ENCODE results near the gene MAPRE3.
A peak's percentile ranks its signal among the peaks of the same experiment; 100 is the strongest.
"Not testable (repeated sequence)": the region's sequence is repeated elsewhere in the genome, so short reads cannot be mapped to it uniquely, and the experiment has no call there.

Gene MAPRE3

DNA sequence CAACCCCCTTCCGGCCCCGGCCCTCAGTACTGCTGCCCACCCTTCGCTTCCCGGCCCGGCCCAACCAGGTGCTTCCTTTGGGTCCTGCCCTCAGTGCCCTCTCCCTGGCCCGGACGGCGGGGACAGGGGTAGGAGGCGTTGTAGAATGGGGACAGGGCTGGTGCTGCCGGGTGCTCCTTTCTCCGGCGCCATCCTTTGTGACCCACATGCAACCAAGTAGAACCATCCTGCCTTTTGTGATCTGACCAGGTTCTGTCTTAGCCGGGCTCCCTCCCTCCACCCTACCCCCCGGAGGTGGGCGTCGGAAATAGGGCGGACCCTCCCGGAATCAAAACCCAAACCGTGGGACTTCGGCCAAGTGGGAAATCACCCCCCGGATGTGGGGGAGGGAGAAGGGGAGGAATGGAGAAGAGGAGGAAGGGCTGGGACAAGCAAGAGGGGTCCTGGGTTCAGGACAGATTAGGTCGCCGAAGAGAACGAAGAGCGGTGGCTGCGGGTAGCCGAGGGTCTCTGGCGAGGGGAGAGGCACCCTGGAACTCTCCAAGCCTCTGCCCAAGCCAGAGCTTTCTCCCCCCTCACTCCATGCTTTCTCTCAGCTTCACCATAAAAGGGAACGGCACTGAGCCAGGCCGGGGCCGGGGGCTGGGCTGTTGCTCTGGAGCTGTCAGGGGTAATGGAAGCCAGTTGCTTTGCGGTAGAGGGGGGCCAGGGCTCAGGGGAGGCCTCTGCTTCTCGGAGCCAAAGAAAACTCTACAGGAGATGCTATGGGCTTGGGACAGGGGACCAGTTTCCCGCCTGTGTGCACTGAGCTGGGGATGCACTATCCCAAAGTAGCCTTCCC is 101.8 kb downstream of the MAPRE3 start:
- peak in 1 of 4 experiments; percentile 16 for DNase-seq

GRCh38 chr2:27072920-27073319 is 102.5 kb downstream of the MAPRE3 start:
- DNase-seq = no peak

GRCh38 chr2:27073782-27074181 is 103.3 kb downstream of the MAPRE3 start:
- DNase-seq = no peak

- DNase-seq = peak in 1 of 4 experiments; percentile 34
Measured at GRCh38 chr2:27074738-27075565, 104.5 kb downstream of the MAPRE3 start.

GRCh38 chr2:27075566-27075871 is 105.1 kb downstream of the MAPRE3 start:
- not testable (repeated sequence) for DNase-seq

GRCh38 chr2:27076323-27076722 is 105.9 kb downstream of the MAPRE3 start:
- no peak for DNase-seq
